Measurements from ENCODE around the gene DNAJC16. TPM values are rescaled to one million over a fixed set of nuclear protein-coding genes. Genes with fewer than 3 reads are reported as not detected.

The DNAJC16 gene
- total RNA-seq, 1 experiment from 2014 or later, result 15.7 TPM

DNA sequence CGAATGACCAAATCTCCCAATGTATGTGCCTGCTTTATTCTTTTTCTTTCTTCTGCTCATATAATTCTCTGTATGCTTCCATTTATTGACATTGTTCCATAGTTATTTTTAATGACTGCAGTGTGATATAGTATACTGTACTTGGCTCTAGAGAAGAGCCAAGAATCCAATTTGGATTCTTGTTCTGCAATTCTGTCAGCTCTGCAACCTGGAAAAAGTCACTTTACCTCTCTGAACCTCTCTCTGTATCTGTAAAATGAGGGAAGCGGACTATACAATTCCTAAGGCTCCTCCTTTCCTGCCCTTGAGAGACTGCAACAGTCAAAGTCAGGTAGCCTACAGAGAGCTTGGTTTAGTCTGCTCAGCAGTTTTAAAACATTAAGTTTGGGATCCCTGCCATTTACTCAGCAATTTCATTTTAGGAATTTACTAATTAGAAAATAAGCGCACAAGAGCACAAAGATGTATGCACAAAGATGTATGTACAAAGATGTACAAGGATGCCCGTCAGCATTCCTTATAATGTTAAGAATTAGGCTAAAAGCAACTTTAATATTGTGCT, 14.7 kb downstream of the DNAJC16 start:
- Histone ChIP-seq H3K4me3 (ENCODE audit: insufficient read depth, low read depth, low read length) (no peak overlapping the region), H3K36me3 (replicated peaks; ENCODE audit: control insufficient read depth, insufficient read depth, low read length) (peaks cover 13% of the 10 kb centered on the region), H3K27me3 (ENCODE audit: control insufficient read depth, insufficient read depth, low read length) (no peaks in the 10 kb centered on the region)
- no peak for DNase-seq

DNA sequence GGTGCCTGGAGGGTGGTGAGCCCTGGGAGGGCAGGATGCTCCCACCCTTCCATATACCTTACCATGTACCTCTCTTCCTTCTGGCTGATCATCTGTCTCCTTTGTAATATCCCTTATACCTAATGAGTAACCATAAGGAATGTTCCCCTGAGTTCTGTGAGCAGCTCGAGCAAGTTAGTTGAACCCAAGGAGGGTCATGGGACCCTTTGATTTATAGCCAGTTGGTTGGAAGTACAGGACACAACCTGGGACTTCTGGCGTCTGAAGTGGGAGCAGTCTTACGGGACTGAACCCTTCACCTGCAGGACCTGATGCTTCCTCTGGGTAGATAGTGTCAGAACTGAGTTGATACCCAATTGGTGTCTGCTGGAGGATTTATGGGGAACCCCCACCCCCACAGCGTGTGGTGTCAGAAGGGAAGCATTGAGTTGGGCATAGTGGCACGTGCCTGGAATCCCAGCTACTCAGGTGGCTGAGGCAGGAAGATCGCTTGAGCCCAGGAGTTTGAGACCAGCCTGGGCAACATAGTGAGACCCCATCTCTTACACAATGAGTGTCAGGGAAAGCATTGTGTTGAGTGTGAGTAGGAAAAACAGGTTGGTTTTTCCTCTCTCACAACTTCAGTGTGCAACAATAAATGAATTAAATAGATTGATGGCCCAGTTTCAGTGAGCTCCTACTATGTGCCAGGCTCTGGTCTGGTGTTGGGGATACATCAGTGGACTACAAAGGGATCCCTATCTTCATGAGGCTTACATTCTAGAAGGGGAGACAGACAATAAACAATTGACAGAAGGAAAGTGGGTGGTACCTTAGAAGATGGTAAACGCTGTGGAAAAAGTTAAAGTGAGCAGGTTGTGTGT, 16.0 kb downstream of the DNAJC16 start:
- Histone ChIP-seq H3K27me3 (ENCODE audit: control insufficient read depth, insufficient read depth, low read length) (no peaks in the 10 kb centered on the region), H3K36me3 (replicated peaks; ENCODE audit: control insufficient read depth, insufficient read depth, low read length) (peaks cover 12% of the 10 kb centered on the region), H3K4me3 (ENCODE audit: insufficient read depth, low read depth, low read length) (no peak overlapping the region)
- no peak for DNase-seq

GRCh38 chr1:15543251-15543588, 16.6 kb downstream of the DNAJC16 start:
- no peak overlapping the region for H3K4me3 ChIP-seq (ENCODE audit: insufficient read depth, low read depth, low read length)
- no peak for DNase-seq
- no peaks in the 10 kb centered on the region for H3K27me3 ChIP-seq (ENCODE audit: control insufficient read depth, insufficient read depth, low read length)
- H3K36me3 ChIP-seq (replicated peaks; ENCODE audit: control insufficient read depth, insufficient read depth, low read length), result peaks cover 14% of the 10 kb centered on the region

DNA sequence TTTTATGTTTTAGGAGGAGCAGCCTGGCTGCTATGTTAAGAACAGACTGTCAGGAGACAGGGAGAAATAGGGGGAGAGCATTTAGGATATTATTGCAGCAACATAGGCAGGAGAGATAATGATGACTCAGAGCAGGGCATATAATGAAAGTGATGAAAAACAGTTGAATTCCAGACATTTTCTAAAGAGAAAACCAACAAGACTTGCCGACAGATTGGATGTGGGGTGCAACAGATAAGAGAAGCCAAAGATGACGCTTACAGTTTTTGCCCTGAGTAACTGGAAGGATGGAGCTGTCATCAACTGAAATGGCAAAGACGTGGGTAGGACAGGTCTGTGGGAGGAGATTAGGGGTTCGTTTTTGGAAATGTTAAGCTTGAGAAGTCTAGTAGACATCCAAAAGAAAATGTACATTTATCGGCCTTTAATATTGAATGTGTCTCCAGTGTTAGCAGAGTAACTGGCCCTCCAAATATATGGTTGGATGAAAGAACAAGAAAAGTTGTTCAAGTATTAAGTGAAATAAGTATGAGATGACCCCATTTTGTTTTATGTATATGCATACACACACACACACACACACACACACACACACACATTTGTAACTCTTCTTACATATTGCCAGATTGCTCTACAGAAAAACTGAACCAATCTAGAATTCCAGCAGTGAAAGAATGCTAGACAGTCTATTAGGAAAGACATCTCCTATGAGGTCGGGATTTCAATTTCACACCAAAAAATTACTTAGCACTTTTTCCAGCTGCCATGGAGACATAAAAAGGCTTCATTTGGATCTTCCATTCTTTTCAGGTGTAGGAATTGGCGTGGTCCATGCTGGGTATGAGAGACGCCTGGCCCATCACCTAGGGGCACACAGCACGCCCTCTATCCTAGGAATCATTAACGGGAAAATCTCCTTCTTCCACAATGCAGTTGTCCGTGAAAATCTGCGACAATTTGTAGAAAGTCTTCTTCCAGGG, 17.2 kb downstream of the DNAJC16 start:
- no peak for DNase-seq
- Histone ChIP-seq H3K4me3 (ENCODE audit: insufficient read depth, low read depth, low read length) (no peak overlapping the region), H3K36me3 (replicated peaks; ENCODE audit: control insufficient read depth, insufficient read depth, low read length) (peaks cover 14% of the 10 kb centered on the region)

GRCh38 chr1:15546641-15547040, 20.0 kb downstream of the DNAJC16 start:
- no peak overlapping the region for H3K4me3 ChIP-seq (ENCODE audit: insufficient read depth, low read depth, low read length)
- DNase-seq, result no peak
- H3K27me3 ChIP-seq (ENCODE audit: control insufficient read depth, insufficient read depth, low read length), result no peaks in the 10 kb centered on the region
- H3K36me3 ChIP-seq (replicated peaks; ENCODE audit: control insufficient read depth, insufficient read depth, low read length), result peaks cover 15% of the 10 kb centered on the region

More for the DNA sequence above, 17.2 kb downstream of the DNAJC16 start:
- H3K27me3 ChIP-seq (ENCODE audit: control insufficient read depth, insufficient read depth, low read length), result no peaks in the 10 kb centered on the region

DNA sequence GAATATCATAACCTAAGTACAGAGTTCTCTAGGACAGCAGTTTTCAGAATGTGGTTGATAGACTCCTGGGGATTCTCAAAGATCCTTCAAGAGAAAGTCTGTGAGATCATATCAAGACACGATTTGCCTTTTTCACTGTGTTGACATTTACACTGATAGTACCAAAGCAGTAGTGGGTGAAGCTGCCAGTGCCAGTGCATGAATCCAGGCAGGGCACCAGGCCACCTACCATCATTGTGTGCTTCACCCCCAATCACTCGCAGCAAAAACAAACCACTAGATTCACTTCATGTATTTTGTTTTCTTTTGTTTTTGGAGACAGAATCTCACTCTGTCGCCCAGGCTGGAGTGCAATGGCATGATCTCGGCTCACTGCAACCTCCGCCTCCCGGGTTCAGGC, 23.9 kb downstream of the DNAJC16 start:
- H3K27me3 ChIP-seq (ENCODE audit: control insufficient read depth, insufficient read depth, low read length), result no peaks in the 10 kb centered on the region
- peaks cover 5% of the 10 kb centered on the region for H3K36me3 ChIP-seq (replicated peaks; ENCODE audit: control insufficient read depth, insufficient read depth, low read length)
- H3K4me3 ChIP-seq (ENCODE audit: insufficient read depth, low read depth, low read length), result no peak overlapping the region
- no peak for DNase-seq

DNA sequence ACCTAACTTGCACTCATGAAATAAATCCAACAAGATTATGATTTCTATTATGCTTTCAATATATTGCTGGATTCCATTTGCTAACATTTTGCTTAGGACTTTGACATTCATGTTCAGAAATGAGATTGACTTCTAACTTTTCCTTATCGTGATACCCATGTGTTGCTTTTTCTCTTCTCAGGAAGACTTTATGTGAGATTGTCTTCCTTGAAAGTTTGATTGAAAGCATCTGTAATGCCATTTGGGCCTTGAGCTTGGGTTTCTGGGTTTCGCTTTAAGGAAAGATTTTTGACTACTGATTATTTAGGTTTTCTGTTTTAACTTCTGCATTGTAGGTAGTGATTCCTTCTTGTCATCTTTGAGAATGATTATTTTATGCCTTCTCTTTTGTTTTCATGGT, 30.4 kb downstream of the DNAJC16 start:
- Histone ChIP-seq H3K27me3 (ENCODE audit: control insufficient read depth, insufficient read depth, low read length) (no peaks in the 10 kb centered on the region), H3K4me3 (ENCODE audit: insufficient read depth, low read depth, low read length) (no peak overlapping the region), H3K36me3 (replicated peaks; ENCODE audit: control insufficient read depth, insufficient read depth, low read length) (peaks cover 4% of the 10 kb centered on the region)
- no peak for DNase-seq

DNA sequence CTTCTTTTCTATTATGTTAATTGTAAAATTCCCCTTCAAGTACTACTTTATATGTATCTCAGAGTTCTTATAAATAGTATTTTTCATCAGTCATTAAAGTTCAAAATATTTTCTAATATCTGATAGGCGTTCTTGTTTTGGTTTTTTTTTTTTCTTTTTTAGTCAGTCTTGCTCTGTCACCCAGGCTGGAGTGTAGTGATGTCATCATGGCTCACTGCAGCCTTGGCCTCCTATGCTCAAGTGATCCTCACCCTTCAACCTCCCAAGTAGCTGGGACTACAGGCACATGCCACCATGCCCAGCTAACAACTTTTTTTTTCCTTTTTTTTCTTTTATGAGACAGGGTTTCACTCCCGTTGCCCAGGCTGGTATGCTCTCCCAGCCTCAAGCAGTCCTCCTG, 30.9 kb downstream of the DNAJC16 start:
- DNase-seq, result no peak
- peaks cover 6% of the 10 kb centered on the region for H3K36me3 ChIP-seq (replicated peaks; ENCODE audit: control insufficient read depth, insufficient read depth, low read length)
- no peak overlapping the region for H3K4me3 ChIP-seq (ENCODE audit: insufficient read depth, low read depth, low read length)
- H3K27me3 ChIP-seq (ENCODE audit: control insufficient read depth, insufficient read depth, low read length), result no peaks in the 10 kb centered on the region

- peaks cover 8% of the 10 kb centered on the region for H3K36me3 ChIP-seq (replicated peaks; ENCODE audit: control insufficient read depth, insufficient read depth, low read length)
- H3K27me3 ChIP-seq (ENCODE audit: control insufficient read depth, insufficient read depth, low read length), result no peaks in the 10 kb centered on the region
- H3K4me3 ChIP-seq (ENCODE audit: insufficient read depth, low read depth, low read length), result no peak overlapping the region
- DNase-seq, result no peak
Measured at GRCh38 chr1:15558516-15558915, 31.9 kb downstream of the DNAJC16 start.

GRCh38 chr1:15559189-15559810, 32.7 kb downstream of the DNAJC16 start:
- H3K36me3 ChIP-seq (replicated peaks; ENCODE audit: control insufficient read depth, insufficient read depth, low read length), result peaks cover 12% of the 10 kb centered on the region
- no peak for DNase-seq
- no peaks in the 10 kb centered on the region for H3K27me3 ChIP-seq (ENCODE audit: control insufficient read depth, insufficient read depth, low read length)
- no peak overlapping the region for H3K4me3 ChIP-seq (ENCODE audit: insufficient read depth, low read depth, low read length)

DNA sequence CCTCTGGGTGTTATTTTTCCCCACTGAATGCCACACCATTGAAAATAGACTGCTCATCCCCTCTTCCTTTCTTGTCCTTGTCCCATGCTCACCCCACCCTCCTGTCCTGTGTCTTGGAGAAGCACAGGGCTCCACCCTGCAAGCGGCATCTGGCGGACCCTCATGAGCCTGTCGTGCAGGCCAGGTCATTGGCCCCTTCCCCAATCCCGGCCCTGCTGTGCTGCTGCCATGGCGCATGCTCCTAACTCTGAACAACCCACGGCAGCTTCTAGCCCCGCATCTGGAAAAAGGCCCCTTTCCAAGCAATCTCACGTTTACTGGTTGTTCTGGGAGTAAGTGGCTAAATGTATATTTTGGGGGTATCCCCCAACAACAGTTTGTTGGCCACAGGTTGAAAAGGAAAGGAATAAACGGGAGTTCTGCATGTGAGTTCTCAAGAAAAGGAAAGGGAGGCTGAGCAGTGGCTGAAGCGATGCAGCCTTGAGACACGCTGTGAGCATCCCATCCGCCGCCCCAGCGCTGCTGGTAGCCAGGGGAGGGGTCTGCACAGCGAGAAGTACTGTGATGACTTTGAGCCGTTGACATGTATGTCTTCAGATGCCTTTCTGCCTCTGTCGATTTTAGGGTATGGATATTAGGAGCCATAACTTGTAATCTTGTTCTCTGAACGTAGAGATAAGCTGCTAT, 41.9 kb downstream of the DNAJC16 start:
- DNase-seq, result no peak
- Histone ChIP-seq H3K27me3 (ENCODE audit: control insufficient read depth, insufficient read depth, low read length) (no peaks in the 10 kb centered on the region), H3K4me3 (ENCODE audit: insufficient read depth, low read depth, low read length) (no peak overlapping the region), H3K36me3 (replicated peaks; ENCODE audit: control insufficient read depth, insufficient read depth, low read length) (peaks cover 33% of the 10 kb centered on the region)

GRCh38 chr1:15570861-15571260, 44.2 kb downstream of the DNAJC16 start:
- H3K36me3 ChIP-seq (replicated peaks; ENCODE audit: control insufficient read depth, insufficient read depth, low read length), result peaks cover 24% of the 10 kb centered on the region
- H3K4me3 ChIP-seq (ENCODE audit: insufficient read depth, low read depth, low read length), result no peak overlapping the region
- DNase-seq, result no peak
- no peaks in the 10 kb centered on the region for H3K27me3 ChIP-seq (ENCODE audit: control insufficient read depth, insufficient read depth, low read length)

DNA sequence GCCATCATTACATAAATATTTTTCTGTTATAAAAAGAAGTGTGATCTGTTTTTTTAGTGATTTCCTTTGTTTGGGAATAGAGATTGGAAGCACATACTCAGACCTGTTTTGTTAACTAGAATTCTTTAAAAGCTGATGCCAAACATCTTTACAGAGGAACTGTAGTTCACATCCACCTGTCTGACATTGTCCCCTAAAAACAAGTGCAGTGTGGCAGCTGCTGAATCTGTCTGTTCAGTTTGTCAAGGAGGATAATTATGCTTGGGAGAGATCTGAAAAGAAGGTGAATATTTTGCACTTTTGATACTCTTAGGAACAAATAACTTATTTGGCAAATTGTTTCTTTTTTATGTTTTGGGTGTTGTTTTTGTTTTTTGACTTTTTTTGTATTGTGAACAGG, 44.6 kb downstream of the DNAJC16 start:
- no peaks in the 10 kb centered on the region for H3K27me3 ChIP-seq (ENCODE audit: control insufficient read depth, insufficient read depth, low read length)
- H3K36me3 ChIP-seq (replicated peaks; ENCODE audit: control insufficient read depth, insufficient read depth, low read length), result peaks cover 20% of the 10 kb centered on the region
- DNase-seq, result no peak
- H3K4me3 ChIP-seq (ENCODE audit: insufficient read depth, low read depth, low read length), result no peak overlapping the region

- no peaks in the 10 kb centered on the region for H3K27me3 ChIP-seq (ENCODE audit: control insufficient read depth, insufficient read depth, low read length)
- peaks cover 6% of the 10 kb centered on the region for H3K36me3 ChIP-seq (replicated peaks; ENCODE audit: control insufficient read depth, insufficient read depth, low read length)
- H3K4me3 ChIP-seq (ENCODE audit: insufficient read depth, low read depth, low read length), result no peak overlapping the region
- DNase-seq, result no peak
Measured at GRCh38 chr1:15573477-15573876, 46.8 kb downstream of the DNAJC16 start.

All from H7 (cell line).